Left forelimb (tissue), 1 donor: ENCODE results near the gene DOC2B.
"Not testable (repeated sequence)": the region's sequence is repeated elsewhere in the genome, so short reads cannot be mapped to it uniquely, and the experiment has no call there.

Experiments used
- DNase-seq: peaks from one replicate; pipeline ENCODE4 v3.0.0-alpha.2; 2018; ENCODE audit warnings: low spot score

Gene DOC2B

DNA sequence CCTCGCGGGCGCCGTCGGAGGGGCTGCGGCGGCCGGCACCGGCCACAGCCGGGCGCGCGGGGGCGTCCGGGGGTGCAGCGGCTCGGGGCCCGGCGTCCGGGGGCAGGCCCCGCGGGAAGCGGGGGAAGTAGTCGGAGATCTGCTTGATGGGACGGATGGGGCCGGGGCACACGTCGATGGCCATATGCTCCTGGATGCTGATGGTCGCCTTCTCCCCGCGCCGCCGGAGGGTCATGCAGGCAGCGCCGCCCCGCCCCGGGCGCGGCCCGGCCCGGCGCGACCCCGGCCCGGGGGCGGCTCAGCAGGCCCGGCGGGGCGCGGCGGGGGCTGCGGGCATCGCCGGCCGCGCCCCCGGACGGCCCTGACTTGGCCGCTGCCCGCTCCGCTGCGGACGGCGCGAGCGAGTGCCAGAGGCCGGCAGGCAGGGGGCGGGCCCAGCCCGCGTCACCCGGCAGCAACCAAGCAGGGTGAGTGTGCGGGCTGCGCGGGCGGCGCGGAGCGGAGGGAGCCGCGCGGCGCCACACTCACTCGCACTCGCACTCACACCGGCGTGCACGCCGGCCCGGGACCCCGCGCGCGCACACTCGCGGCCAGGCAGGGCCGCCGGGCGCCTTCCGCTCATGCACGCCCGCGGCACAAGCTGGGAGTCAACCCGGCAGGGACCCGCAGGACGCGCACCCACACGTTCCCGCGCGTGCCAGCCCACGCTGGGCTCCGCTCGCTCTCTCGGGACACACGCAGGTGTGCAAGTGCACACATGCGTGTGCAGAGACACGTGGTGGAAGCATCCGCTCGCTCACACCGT, at the start of gene DOC2B:
Gene DOC2B, minus strand, starts transcription at position 406 of the 805 bp plus-strand sequence. Its CDS starts 171 bp downstream, at position 235.
- no peak for DNase-seq

DNA sequence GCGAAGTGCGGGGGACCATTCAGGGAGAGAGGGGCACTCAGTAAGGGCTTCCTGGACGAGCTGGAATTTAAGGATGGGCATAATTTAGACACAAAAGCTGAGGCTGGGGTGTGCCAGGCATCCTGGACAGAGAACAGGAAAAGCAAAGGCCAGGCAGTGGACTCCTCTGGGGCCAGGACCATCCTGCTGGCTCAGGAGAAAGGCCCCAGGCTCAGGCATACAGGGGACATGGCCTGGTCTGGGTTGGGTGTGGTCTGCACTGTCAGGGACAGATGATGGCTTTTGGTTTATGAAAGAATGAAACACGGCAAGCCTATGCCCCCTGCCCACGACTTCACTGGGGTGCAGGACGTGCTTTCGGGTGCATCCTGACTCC, 48.9 kb upstream of the DOC2B start:
- DNase-seq = no peak

GRCh38 chr17:229709-230394, 48.4 kb upstream of the DOC2B start:
- no peak for DNase-seq

- DNase-seq = no peak
Measured at GRCh38 chr17:228951-229708, 47.7 kb upstream of the DOC2B start.

DNA sequence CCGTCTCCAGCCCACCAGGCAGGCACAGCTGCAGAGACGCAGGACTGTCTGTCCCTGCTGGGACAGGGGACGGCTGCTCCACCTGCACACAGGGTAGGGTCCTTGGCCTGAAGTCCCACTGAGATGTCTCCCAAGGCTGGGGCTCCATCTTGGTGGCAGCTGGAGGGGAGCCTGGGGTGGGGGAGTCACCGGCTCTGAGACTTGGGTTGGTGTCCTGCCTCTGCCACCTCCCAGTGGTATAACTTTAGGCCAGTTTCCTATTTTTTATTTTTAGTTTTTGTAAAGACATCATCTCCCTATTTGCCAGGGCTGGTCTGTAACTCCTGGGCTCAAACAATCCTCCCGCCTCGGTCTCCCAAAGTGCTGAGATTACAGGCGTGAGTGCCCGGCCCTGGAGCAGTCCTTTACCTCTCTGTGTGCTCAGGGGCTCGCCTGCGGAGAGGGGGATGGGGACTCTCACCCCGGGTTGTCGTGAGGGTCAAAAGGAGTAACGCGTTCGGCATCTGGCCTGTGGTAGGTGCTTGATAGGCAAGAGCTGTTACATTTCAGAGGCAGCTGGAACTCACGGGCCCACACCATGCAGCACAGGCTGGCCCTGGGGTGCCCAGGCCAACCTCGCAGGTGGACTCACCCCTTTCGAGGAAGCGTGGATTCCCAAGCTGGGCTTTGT, 46.6 kb upstream of the DOC2B start:
- DNase-seq = no peak

- DNase-seq = no peak
Measured at GRCh38 chr17:227078-227945, 45.9 kb upstream of the DOC2B start.

GRCh38 chr17:226108-227077, 44.9 kb upstream of the DOC2B start:
- DNase-seq = no peak

GRCh38 chr17:225551-225950, 44.1 kb upstream of the DOC2B start:
- no peak for DNase-seq

DNA sequence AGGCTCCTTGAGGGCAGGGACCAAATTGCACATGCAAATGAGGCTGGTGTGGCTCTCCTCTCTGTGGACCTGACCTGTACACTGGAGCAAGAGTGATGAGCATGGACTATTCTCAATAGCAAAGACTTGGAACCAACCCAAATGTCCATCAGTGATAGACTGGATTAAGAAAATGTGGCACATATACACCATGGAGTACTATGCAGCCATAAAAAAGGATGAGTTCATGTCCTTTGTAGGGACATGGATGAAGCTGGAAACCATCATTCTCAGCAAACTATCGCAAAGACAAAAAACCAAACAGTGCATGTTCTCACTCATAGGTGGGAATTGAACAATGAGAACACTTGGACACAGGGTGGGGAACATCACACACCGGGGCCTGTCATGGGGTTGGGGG, 43.1 kb upstream of the DOC2B start:
- DNase-seq = not testable (repeated sequence)

DNA sequence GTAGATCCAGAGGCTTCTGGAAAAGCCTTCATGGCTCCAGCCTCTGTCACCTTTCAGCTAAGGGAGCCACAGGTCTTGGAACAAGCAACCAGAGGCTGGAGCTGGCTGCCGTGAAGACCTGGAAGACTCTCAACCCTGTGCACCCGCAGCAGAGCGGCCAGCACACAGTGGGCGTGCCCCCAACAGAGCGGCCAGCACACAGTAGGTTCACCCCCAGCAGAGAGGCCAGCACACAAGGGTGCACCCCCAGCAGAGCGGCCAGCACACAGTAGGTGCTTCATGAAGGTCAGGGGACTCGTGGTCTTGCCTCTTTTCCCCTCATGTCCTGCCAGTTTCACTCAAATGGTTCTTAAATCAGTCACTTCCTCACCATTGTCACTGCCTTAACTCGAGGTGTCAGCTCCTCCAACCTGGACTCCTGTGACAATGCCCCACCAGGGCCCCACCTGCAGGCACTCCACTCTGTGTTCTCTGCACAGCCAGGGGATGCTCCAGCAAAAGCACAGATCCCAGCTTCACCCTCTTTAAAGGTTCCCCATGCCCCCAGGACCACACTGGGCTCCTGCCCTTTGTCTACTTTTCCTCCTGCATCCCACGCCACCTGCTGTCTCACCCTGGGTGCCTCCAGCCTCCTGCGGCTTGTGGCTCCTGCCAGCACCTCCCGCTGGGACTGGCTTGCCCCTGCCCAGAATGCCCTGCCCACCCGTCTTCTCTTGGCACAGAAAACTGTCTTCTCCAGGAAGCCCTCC, 42.4 kb upstream of the DOC2B start:
- no peak for DNase-seq

DNA sequence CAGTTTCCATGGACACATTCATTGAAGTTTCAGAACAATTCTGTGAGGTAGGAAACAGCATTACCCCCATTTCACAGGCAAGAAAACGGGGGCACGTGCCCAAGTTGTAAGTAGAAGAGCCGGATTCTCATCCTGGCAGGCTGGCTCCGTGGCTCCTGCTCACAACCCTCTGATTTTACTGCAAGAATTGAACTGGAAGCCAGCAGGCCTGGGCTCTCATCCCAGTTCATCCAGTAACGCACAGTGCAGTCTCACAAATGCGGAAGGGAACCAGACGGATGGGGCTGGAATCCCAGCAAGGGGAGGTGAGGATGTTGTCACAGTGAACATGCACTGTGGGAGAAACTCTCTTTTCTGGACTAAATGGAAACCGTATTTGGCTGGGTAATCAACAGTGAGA, 40.7 kb upstream of the DOC2B start:
- DNase-seq = no peak

DNA sequence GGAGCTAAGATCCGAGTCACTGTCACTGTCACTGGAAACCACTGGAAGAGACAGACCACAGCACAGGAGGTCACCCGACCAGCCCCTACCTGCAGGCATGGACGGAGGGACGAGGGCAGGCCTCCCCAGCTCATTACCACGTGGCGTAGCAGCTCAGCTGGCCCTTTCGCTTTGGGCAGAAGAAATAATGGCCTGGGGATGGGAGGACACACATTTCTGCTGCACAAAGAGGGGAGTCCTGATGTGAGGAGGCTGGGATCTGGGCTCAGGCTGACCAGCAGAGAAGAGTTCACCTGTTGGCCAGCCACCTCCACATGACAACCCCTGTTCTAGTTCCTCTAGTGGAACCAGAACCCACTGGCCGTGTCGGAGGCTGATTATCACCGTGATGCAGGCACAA, 38.2 kb upstream of the DOC2B start:
- DNase-seq = no peak

- DNase-seq = no peak
Measured at GRCh38 chr17:218432-219110, 37.1 kb upstream of the DOC2B start.

DNA sequence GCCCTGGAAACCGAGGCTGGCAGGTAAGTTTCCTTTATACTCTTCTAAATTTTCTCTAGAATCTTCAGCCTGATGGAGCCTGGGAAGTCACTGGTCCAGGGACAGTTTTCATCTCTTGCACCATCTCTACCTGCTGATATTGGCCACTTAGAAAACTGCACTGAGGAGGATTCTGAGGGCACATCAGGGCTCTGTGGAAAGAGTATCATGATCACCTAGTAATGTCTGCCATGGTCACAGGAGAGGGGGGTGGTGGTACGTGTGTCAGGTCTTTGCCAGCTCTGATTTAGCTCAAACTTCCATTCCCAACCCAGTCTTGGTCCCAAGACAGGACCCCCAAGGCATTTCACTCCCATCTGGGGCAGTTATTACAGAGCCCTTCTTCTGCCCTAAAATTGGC, 35.2 kb upstream of the DOC2B start:
- DNase-seq = no peak

DNA sequence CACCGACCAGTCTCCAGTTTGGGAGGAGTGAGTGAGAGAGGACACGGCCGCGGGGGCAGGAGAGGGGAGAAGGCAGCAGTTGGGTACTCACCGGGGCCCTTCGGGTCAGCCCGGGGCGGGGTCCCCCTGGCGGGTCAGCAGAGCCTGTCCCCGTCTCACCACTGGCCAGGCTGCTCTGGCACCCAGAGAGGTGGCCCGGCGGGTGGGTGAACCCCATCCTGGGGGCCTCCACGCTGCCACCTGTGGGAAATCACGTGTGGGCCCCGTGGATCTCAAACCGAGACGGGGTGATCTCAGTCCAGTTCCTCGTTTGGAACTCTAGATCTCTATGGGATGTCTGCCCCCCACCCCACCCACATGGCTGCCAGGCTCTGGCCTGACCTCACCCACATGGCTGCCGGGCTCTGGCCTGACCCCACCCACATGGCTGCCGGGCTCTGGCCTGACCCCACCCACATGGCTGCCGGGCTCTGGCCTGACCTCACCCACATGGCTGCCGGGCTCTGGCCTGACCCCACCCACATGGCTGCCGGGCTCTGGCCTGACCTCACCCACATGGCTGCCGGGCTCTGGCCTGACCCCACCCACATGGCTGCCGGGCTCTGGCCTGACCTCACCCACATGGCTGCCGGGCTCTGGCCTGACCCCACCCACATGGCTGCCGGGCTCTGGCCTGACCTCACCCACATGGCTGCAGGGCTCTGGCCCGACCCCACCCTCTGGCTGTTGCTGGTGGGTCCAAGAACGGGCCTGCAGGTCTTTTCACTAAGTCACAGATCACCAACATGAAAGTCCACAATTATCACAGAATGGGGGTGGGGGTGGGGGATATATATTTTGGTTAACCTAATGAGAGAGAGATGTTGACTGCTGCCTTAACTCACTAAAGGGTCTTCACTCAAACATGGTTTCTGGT, 34.4 kb upstream of the DOC2B start:
- DNase-seq = not testable (repeated sequence)

- DNase-seq = no peak
Measured at GRCh38 chr17:214881-215331, 33.5 kb upstream of the DOC2B start.

- DNase-seq = no peak
Measured at GRCh38 chr17:213286-214105, 32.0 kb upstream of the DOC2B start.
